ENCODE data around the gene BICDL2.
"Not testable (repeated sequence)": the region's sequence is repeated elsewhere in the genome, so short reads cannot be mapped to it uniquely, and the experiment has no call there.

The BICDL2 gene

GRCh38 chr16:3065742-3066439 lies 29.1 kb upstream of the BICDL2 start:
- in situ Hi-C loops (cut with MboI; ENCODE audit: low sequenced_read_pairs), result no loop called here

- in situ Hi-C loops (cut with MboI; ENCODE audit: low sequenced_read_pairs), result no loop called here
Measured at GRCh38 chr16:3065069-3065741, 28.5 kb upstream of the BICDL2 start, which contains the start of gene IL32. IL32 (plus strand) TSS chr16:3065640; CDS start chr16:3065812, 172 bp downstream.

GRCh38 chr16:3063625-3064386 lies 27.1 kb upstream of the BICDL2 start:
- in situ Hi-C loops (cut with MboI; ENCODE audit: low sequenced_read_pairs), result no loop called here

GRCh38 chr16:3062553-3062952 lies 25.8 kb upstream of the BICDL2 start:
- in situ Hi-C loops (cut with MboI; ENCODE audit: low sequenced_read_pairs), result no loop called here

- in situ Hi-C loops (cut with MboI; ENCODE audit: low sequenced_read_pairs), result no loop called here
Measured at GRCh38 chr16:3060339-3061127, 23.8 kb upstream of the BICDL2 start.

- in situ Hi-C loops (cut with MboI; ENCODE audit: low sequenced_read_pairs), result no loop called here
Measured at GRCh38 chr16:3059723-3060242, 23.0 kb upstream of the BICDL2 start.

GRCh38 chr16:3059041-3059722 lies 22.4 kb upstream of the BICDL2 start:
- in situ Hi-C loops (cut with MboI; ENCODE audit: low sequenced_read_pairs), result no loop called here

GRCh38 chr16:3058139-3059030 lies 21.6 kb upstream of the BICDL2 start:
- in situ Hi-C loops (cut with MboI; ENCODE audit: low sequenced_read_pairs), result no loop called here

- in situ Hi-C loops (cut with MboI; ENCODE audit: low sequenced_read_pairs), result no loop called here
Measured at GRCh38 chr16:3057181-3058138, 20.7 kb upstream of the BICDL2 start.

- in situ Hi-C loops (cut with MboI; ENCODE audit: low sequenced_read_pairs), result no loop called here
Measured at GRCh38 chr16:3056336-3057180, 19.8 kb upstream of the BICDL2 start.

- in situ Hi-C loops (cut with MboI; ENCODE audit: low sequenced_read_pairs), result not testable (repeated sequence)
Measured at GRCh38 chr16:3055734-3056115, 19.0 kb upstream of the BICDL2 start.

- in situ Hi-C loops (cut with MboI; ENCODE audit: low sequenced_read_pairs), result no loop called here
Measured at GRCh38 chr16:3054965-3055733, 18.4 kb upstream of the BICDL2 start.

- in situ Hi-C loops (cut with MboI; ENCODE audit: low sequenced_read_pairs), result not testable (repeated sequence)
Measured at GRCh38 chr16:3053330-3053710, 16.6 kb upstream of the BICDL2 start.

- in situ Hi-C loops (cut with MboI; ENCODE audit: low sequenced_read_pairs), result not testable (repeated sequence)
Measured at GRCh38 chr16:3052571-3053329, 16.0 kb upstream of the BICDL2 start.

GRCh38 chr16:3051494-3051893 lies 14.8 kb upstream of the BICDL2 start:
- in situ Hi-C loops (cut with MboI; ENCODE audit: low sequenced_read_pairs), result no loop called here

GRCh38 chr16:3051009-3051408 lies 14.3 kb upstream of the BICDL2 start:
- in situ Hi-C loops (cut with MboI; ENCODE audit: low sequenced_read_pairs), result no loop called here

All from hTERT RPE-1 (cell line).